GM12865 (cell line): ENCODE results near the gene MICAL2.

ENCODE experiments used
- DNase-seq: peaks from one replicate; pipeline ENCODE4 v3.0.0; 2010; ENCODE audit warnings: low read depth
- H3K4me3 ChIP-seq: 2 replicates; pipeline ENCODE4 v1.5.1; 2011; ENCODE audit warnings: mild to moderate bottlenecking, low read depth, low read length, control low read depth
- TF ChIP-seq, protein P1 (sequence below): IDR thresholded peaks from 2 replicates; pipeline ENCODE4 v1.5.1; 2011; ENCODE audit warnings: low read length, control low read depth, low read depth, inconsistent platforms; ENCODE audit not compliant: insufficient read depth; ENCODE audit errors: missing control alignments

MICAL2 gene

DNA sequence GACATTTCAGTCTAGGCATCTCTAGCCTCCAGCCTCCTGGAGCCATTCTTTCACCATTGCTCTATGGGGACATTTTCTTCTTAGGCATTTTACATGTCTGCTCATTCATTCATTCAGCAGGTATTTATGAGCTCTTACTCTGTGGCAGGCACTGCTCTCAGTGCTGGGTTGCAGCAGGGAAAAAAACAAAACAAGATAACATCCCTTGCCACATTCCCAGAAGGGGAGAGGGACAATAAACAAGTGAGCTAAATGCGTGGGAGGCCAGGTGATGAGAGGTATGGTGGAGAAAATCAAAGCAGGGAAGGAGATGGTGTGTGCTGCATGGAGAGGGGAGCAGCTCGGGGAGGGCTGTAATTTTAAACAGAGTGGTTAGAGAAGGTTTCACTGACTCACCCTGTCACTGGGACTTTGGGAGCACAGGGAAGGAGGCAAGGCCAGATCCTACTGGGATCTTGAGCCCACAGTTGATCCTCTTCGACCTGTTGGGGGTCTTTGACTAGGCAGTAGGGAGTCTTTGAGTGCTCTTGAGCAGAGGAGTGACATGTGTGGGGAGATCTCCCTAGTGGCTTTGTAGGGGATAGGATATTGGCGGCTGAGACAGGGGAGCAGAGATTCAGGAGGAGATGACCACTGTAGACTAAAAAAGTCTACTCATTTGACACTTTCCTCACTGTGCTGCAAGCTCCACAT, 17.0 kb downstream of the MICAL2 start:
- H3K4me3 ChIP-seq = no peak overlapping the region
- TF ChIP-seq, protein P1, sequence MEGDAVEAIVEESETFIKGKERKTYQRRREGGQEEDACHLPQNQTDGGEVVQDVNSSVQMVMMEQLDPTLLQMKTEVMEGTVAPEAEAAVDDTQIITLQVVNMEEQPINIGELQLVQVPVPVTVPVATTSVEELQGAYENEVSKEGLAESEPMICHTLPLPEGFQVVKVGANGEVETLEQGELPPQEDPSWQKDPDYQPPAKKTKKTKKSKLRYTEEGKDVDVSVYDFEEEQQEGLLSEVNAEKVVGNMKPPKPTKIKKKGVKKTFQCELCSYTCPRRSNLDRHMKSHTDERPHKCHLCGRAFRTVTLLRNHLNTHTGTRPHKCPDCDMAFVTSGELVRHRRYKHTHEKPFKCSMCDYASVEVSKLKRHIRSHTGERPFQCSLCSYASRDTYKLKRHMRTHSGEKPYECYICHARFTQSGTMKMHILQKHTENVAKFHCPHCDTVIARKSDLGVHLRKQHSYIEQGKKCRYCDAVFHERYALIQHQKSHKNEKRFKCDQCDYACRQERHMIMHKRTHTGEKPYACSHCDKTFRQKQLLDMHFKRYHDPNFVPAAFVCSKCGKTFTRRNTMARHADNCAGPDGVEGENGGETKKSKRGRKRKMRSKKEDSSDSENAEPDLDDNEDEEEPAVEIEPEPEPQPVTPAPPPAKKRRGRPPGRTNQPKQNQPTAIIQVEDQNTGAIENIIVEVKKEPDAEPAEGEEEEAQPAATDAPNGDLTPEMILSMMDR = no peak
- no peak for DNase-seq

DNA sequence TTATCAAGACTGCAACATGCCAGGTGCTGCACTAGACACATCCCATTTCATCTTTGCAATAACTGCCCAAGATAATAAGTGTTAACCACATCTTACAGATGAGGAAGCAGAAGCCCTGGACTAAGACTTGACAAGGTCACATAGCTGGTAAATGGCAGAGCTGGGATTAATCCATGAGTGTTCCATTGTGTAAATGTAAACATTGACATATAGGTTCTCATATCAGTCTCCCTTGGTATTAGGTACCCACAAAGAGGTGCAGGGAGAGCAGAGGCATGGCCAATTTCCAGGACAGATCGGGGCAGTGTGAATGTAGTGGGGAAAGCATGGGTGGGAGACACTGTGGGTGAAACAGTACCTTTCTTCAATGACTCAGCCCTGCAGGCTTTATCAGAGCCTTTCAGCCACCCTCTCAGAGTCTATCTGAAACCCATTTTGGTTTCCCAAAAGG, 17.9 kb downstream of the MICAL2 start:
- no peak overlapping the region for H3K4me3 ChIP-seq
- TF ChIP-seq, protein P1 = no peak
- DNase-seq = no peak

DNA sequence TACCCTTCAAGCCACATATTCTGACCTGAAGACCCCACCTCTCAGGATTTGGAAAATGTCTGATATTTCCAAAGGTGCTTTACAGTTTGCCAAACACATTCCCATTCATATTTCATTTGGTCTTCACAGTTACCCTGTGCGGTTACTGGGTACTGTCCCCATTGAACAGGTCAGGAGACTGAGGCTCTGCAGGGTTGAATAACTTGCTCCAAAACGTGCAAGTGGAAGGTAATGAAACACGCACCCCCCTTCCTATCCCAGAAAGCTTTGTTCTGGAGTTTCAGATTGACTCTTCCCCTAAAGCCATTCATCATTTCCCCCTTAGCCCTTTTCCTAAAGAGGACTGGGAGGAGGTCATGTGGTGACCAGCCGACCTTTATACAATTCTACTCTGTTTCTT, 18.8 kb downstream of the MICAL2 start:
- DNase-seq = no peak
- TF ChIP-seq, protein P1 = no peak
- no peak overlapping the region for H3K4me3 ChIP-seq

DNA sequence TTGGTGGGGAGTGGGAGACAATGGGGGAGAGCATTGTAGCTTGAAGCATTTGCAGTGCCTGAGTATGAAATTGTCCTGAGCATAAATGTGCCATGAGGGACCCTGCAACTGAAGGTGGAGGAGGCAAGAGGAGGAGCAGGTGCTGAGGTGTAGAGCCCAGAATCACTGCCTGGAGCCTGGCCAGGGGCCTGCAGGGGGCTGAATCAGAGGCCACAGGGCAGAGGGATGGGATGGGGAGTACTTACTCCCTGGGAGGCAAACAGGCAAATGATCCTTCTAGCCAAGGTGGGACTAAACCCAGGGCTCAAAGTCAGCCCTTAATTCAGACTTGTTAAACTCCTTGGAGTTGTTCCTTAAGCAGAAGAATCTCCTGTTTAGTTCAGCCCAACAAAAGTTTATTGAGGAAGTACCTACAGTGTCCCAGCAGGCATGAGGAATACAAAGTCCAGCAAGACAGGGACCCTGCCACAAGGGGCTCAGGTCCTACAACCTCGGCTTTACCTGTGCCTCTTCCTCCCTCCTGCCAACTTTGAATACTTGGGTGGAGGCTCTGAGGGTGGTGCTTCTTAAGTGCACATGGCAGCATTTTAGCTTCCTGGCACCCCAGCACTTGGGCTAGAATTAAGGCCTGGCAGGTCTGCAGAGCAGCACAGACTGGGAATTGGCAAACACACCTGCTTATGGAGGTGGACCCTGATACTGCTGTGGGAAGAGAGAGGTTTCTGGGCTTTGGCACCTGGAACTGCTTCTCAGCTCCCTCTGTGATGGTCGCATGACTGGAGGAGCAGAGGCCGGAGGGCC, 20.0 kb downstream of the MICAL2 start:
- DNase-seq = no peak
- TF ChIP-seq, protein P1 = no peak
- H3K4me3 ChIP-seq = no peak overlapping the region

DNA sequence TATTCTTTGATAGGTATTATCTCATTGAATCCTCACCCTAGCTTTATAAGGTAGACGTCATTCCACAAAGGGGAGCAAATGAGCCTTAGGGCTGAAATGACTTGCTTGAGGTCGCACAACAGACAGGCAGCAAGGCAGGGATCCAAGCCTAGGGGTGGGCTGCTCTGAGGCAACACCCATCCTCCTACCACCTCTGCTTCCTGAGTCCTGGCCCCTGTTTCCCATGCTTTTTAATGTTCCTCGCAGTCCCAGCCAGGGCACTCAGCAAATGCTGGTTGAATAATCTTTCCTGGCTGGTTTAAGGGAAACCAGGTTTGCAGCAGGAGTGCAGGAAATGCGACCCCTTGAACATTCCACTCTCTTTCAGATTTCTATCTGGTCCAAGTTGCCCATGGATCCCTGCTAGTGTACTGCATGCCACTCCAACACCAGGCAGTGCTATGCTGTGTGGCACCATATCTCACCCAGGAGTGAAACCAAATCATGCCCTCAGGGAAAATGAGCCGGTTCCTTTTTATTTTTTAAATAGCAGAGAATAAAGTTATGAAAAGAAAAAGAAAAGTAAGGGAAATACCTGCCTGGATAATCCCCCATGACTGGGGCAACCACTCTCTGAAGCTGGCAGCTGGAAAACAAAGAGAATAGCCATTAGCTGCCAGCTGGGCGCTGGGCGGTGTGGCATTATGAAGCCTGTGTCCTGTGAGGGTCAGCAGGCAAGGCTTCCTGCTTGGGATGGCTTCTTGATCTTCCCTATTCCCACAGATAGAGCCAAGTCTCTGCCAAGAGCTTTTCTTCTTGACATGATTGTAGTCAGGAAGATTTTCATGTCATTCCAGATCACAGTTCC, 21.8 kb downstream of the MICAL2 start:
- no peak overlapping the region for H3K4me3 ChIP-seq
- TF ChIP-seq, protein P1 = no peak
- no peak for DNase-seq

DNA sequence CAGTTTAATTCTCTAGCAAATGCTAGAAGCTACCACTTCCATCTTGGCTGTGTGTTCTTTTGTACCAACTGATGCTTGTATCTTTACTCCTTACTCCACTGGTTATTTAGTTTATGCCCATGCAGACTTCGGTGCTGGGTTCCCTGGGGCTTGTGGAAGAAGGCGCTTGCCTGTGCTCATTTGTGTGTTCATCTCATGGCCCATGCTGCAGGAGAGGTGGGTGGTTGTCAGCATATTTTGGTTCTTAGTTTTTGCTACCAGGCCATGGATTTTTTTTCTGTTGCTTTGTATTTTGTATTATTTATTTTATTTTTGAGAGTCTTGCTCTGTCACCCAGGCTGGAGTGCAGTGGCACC, 22.4 kb downstream of the MICAL2 start:
- TF ChIP-seq, protein P1 = no peak
- DNase-seq = no peak
- H3K4me3 ChIP-seq = no peak overlapping the region
